ENCODE results near the gene KRTAP20-2. TPM values are rescaled to one million over a fixed set of nuclear protein-coding genes. Genes with fewer than 3 reads are reported as not detected.

Gene KRTAP20-2
- total RNA-seq, 2 experiments from 2014 or later, result not detected

DNA sequence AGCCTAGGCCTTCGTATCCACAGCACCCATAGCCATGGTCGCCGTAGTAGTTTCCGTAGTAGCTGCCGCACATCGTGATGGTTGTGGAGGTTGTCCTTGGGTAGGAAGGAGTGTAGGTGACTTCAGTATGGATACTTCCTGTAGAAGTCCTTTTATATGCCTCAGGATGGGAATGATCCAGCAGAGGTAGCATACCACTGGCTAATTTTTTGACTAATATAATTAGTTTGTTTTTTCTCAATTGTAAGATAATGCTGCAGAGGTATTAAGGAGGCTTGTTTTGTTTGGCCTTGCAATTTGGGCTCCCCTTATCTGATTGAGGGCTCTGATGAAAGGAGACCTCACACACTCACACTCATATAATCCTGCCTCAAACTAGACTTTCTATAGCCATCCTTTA, 36.2 kb upstream of the KRTAP20-2 start, which contains the start of gene KRTAP6-2:
TSS of gene KRTAP6-2 (minus strand) at position 101 of the 400 bp plus-strand sequence. CDS start at position 73, 28 bp downstream.
- peaks cover 0 to 3% of the 10 kb centered on the region in 2 experiments for H3K27me3 ChIP-seq (ENCODE audit: control insufficient read depth in 1 of 2, insufficient read depth in 2 of 2, low read length in 2 of 2)
- H3K27ac ChIP-seq (ENCODE audit: low read depth in 1 of 2, low read length in 2 of 2), result no peak within 1 kb of the TSS
- intact Hi-C loops (cut with DNase I, micrococcal nuclease), result no loop called here
- H3K4me1 ChIP-seq (ENCODE audit: insufficient read depth, low read length), result no peaks in the 10 kb centered on the region
- Mint-ChIP-seq H3K36me3 (ENCODE audit: low read depth) (no peaks in the 10 kb centered on the region), H3K4me3 (no peak within 1 kb of the TSS), H3K27me3 (no peaks in the 10 kb centered on the region), H3K9me3 (no peaks in the 10 kb centered on the region), H3K4me1 (ENCODE audit: low read depth) (no peaks in the 10 kb centered on the region), H3K27ac (no peak within 1 kb of the TSS)
- ChIA-PET POLR2A (no interaction called here), CTCF (no interaction called here)
- TF ChIP-seq, protein P1, sequence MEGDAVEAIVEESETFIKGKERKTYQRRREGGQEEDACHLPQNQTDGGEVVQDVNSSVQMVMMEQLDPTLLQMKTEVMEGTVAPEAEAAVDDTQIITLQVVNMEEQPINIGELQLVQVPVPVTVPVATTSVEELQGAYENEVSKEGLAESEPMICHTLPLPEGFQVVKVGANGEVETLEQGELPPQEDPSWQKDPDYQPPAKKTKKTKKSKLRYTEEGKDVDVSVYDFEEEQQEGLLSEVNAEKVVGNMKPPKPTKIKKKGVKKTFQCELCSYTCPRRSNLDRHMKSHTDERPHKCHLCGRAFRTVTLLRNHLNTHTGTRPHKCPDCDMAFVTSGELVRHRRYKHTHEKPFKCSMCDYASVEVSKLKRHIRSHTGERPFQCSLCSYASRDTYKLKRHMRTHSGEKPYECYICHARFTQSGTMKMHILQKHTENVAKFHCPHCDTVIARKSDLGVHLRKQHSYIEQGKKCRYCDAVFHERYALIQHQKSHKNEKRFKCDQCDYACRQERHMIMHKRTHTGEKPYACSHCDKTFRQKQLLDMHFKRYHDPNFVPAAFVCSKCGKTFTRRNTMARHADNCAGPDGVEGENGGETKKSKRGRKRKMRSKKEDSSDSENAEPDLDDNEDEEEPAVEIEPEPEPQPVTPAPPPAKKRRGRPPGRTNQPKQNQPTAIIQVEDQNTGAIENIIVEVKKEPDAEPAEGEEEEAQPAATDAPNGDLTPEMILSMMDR (IDR thresholded peaks at IDR 0.05), result no peak
- DNase-seq, result no peak
- H3K36me3 ChIP-seq (ENCODE audit: insufficient read depth, low read length), result no peaks in the 10 kb centered on the region
- H3K4me3 ChIP-seq (ENCODE audit: low read length), result no peak within 1 kb of the TSS
- ATAC-seq (ENCODE audit: poor library complexity), result no peak
- H3K9me3 ChIP-seq (ENCODE audit: control insufficient read depth in 1 of 2, insufficient read depth in 1 of 2, low read length in 2 of 2), result peaks cover 0 to 3% of the 10 kb centered on the region in 2 experiments

DNA sequence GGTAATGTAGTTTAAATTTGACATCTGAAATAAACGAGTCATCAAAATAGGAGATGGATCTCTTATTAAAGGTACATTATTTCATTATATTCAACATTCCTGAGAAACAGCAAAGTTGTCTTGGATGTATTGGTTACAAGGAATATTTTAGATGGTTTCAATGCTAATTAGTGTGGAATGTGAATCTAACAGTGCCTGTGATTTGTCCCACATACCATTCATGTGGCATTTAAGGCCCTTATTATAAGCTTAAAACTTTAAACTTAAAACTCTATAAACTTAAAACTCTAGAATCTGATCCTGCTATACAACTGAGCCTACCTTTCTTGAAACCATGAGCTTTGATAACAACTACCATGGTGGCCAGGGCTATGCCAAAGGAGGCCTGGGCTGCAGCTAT, 34.2 kb upstream of the KRTAP20-2 start, which contains the start of gene KRTAP22-1:
TSS of gene KRTAP22-1 (plus strand) at position 301 of the 400 bp plus-strand sequence.
- TF ChIP-seq, protein P1 (IDR thresholded peaks at IDR 0.05), result no peak
- Mint-ChIP-seq H3K27me3 (no peaks in the 10 kb centered on the region), H3K27ac (no peak within 1 kb of the TSS), H3K4me3 (no peak within 1 kb of the TSS), H3K4me1 (ENCODE audit: low read depth) (no peaks in the 10 kb centered on the region), H3K36me3 (ENCODE audit: low read depth) (no peaks in the 10 kb centered on the region), H3K9me3 (no peaks in the 10 kb centered on the region)
- ATAC-seq (ENCODE audit: poor library complexity) (no peak), DNase-seq (no peak)
- no peak within 1 kb of the TSS for H3K27ac ChIP-seq (ENCODE audit: low read depth in 1 of 2, low read length in 2 of 2)
- peaks cover 0 to 3% of the 10 kb centered on the region in 2 experiments for H3K27me3 ChIP-seq (ENCODE audit: control insufficient read depth in 1 of 2, insufficient read depth in 2 of 2, low read length in 2 of 2)
- ChIA-PET POLR2A (no interaction called here), CTCF (no interaction called here)
- H3K36me3 ChIP-seq (ENCODE audit: insufficient read depth, low read length), result no peaks in the 10 kb centered on the region
- no peak within 1 kb of the TSS for H3K4me3 ChIP-seq (ENCODE audit: low read length)
- H3K4me1 ChIP-seq (ENCODE audit: insufficient read depth, low read length), result no peaks in the 10 kb centered on the region
- intact Hi-C loops (cut with DNase I, micrococcal nuclease), result no loop called here
- H3K9me3 ChIP-seq (ENCODE audit: control insufficient read depth in 1 of 2, insufficient read depth in 1 of 2, low read length in 2 of 2), result peaks cover 0 to 3% of the 10 kb centered on the region in 2 experiments

DNA sequence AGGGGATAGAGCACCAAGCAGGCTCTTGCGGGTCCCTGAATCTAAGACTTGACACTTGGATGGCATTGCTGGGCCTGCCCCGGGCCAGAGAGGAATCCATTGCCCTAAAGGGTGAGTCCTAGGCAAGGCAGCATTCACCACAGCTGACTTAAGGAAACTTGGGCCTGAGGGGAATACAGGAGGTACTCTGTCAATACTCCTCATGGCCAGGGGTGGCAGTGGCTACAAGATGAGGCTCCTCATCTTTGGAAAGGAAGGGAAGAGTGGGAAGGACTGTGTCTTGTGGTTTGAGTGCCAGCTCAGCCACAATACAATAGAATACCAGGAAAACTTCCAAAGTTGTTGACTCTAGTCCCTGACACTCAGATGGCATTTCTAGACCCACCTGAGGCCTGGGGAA, 29.0 kb upstream of the KRTAP20-2 start:
- intact Hi-C loops (cut with DNase I, micrococcal nuclease), result no loop called here
- Histone ChIP-seq H3K4me3 (ENCODE audit: low read length) (no peak overlapping the region), H3K36me3 (ENCODE audit: insufficient read depth, low read length) (no peaks in the 10 kb centered on the region), H3K27ac (ENCODE audit: low read depth in 1 of 2, low read length in 2 of 2) (no peak overlapping the region), H3K27me3 (ENCODE audit: control insufficient read depth in 1 of 2, insufficient read depth in 2 of 2, low read length in 2 of 2) (peaks cover 0 to 3% of the 10 kb centered on the region in 2 experiments), H3K4me1 (ENCODE audit: insufficient read depth, low read length) (no peaks in the 10 kb centered on the region), H3K9me3 (ENCODE audit: control insufficient read depth in 1 of 2, insufficient read depth in 1 of 2, low read length in 2 of 2) (no peaks in the 10 kb centered on the region)
- DNase-seq (no peak), ATAC-seq (ENCODE audit: poor library complexity) (no peak)
- Mint-ChIP-seq H3K4me3 (no peak overlapping the region), H3K36me3 (ENCODE audit: low read depth) (no peaks in the 10 kb centered on the region), H3K27ac (no peak overlapping the region), H3K4me1 (ENCODE audit: low read depth) (no peaks in the 10 kb centered on the region), H3K9me3 (peaks cover 10% of the 10 kb centered on the region), H3K27me3 (no peaks in the 10 kb centered on the region)
- POLR2A ChIA-PET, result no interaction called here
- CTCF ChIA-PET, result no interaction called here
- TF ChIP-seq, protein P1 (IDR thresholded peaks at IDR 0.05), result no peak
